KOPT-K1 (cell line): ENCODE results near the gene TTC14.
"Not testable (repeated sequence)": the region's sequence is repeated elsewhere in the genome, so short reads cannot be mapped to it uniquely, and the experiment has no call there.

ENCODE experiments used
- H3K27ac ChIP-seq: fragments of 200-600 bp; sonication (generic); 2 replicates; pipeline ENCODE4 v1.5.1; 2016; ENCODE audit warnings: antibody characterized with exemption, mild to moderate bottlenecking, low read depth, low read length; ENCODE audit not compliant: poor library complexity, severe bottlenecking
- H3K36me3 ChIP-seq: fragments of 200-600 bp; sonication (generic); 2 replicates; pipeline ENCODE4 v1.5.1; 2017; ENCODE audit warnings: antibody characterized with exemption, mild to moderate bottlenecking, low read length, moderate library complexity; ENCODE audit not compliant: insufficient read depth
- H3K9me3 ChIP-seq: fragments of 200-600 bp; sonication (generic); 2 replicates; pipeline ENCODE4 v1.5.1; 2017; ENCODE audit warnings: antibody characterized with exemption, low read length, mild to moderate bottlenecking; ENCODE audit not compliant: insufficient read depth, poor library complexity, severe bottlenecking

Gene TTC14

GRCh38 chr3:180615954-180616353 lies 14.0 kb downstream of the TTC14 start:
- peaks cover 60% of the 10 kb centered on the region for H3K36me3 ChIP-seq

GRCh38 chr3:180617049-180617448 lies 15.1 kb downstream of the TTC14 start:
- H3K9me3 ChIP-seq: no peaks in the 10 kb centered on the region
- H3K27ac ChIP-seq: no peak overlapping the region
- H3K36me3 ChIP-seq: peaks cover 49% of the 10 kb centered on the region

More at GRCh38 chr3:180615954-180616353, 14.0 kb downstream of the TTC14 start:
- Histone ChIP-seq H3K9me3 (no peaks in the 10 kb centered on the region), H3K27ac (no peak overlapping the region)

GRCh38 chr3:180618563-180618962 lies 16.6 kb downstream of the TTC14 start:
- peaks cover 35% of the 10 kb centered on the region for H3K36me3 ChIP-seq
- H3K27ac ChIP-seq, H3K9me3 ChIP-seq: not testable (repeated sequence)

GRCh38 chr3:180619723-180620122 lies 17.8 kb downstream of the TTC14 start:
- no peak overlapping the region for H3K27ac ChIP-seq
- H3K9me3 ChIP-seq: no peaks in the 10 kb centered on the region
- peaks cover 35% of the 10 kb centered on the region for H3K36me3 ChIP-seq

GRCh38 chr3:180624714-180625113 lies 22.8 kb downstream of the TTC14 start:
- peaks cover 30% of the 10 kb centered on the region for H3K36me3 ChIP-seq
- H3K9me3 ChIP-seq: no peaks in the 10 kb centered on the region
- no peak overlapping the region for H3K27ac ChIP-seq

GRCh38 chr3:180626844-180627243 lies 24.9 kb downstream of the TTC14 start:
- Histone ChIP-seq H3K36me3 (peaks cover 30% of the 10 kb centered on the region), H3K9me3 (no peaks in the 10 kb centered on the region), H3K27ac (no peak overlapping the region)

- H3K36me3 ChIP-seq: peaks cover 16% of the 10 kb centered on the region
- H3K27ac ChIP-seq: no peak overlapping the region
- no peaks in the 10 kb centered on the region for H3K9me3 ChIP-seq
These were observed 28.4 kb downstream of the TTC14 start for GRCh38 chr3:180630371-180630770.

GRCh38 chr3:180631317-180631716 lies 29.4 kb downstream of the TTC14 start:
- Histone ChIP-seq H3K36me3 (peaks cover 6% of the 10 kb centered on the region; the same call in 1 of the 2 replicates), H3K27ac (no peak overlapping the region), H3K9me3 (no peaks in the 10 kb centered on the region)

GRCh38 chr3:180633722-180634121 lies 31.8 kb downstream of the TTC14 start:
- Histone ChIP-seq H3K36me3 (no peaks in the 10 kb centered on the region), H3K9me3 (no peaks in the 10 kb centered on the region), H3K27ac (no peak overlapping the region)

- Histone ChIP-seq H3K36me3 (no peaks in the 10 kb centered on the region), H3K9me3 (no peaks in the 10 kb centered on the region)
These were observed 39.0 kb downstream of the TTC14 start for GRCh38 chr3:180640987-180641386.

GRCh38 chr3:180646187-180646790 lies 44.3 kb downstream of the TTC14 start:
- Histone ChIP-seq H3K27ac (no peak overlapping the region), H3K9me3 (no peaks in the 10 kb centered on the region), H3K36me3 (no peaks in the 10 kb centered on the region)

More at GRCh38 chr3:180640987-180641386, 39.0 kb downstream of the TTC14 start:
- H3K27ac ChIP-seq: no peak overlapping the region

- Histone ChIP-seq H3K27ac (no peak overlapping the region), H3K9me3 (no peaks in the 10 kb centered on the region), H3K36me3 (no peaks in the 10 kb centered on the region)
These were observed 54.4 kb downstream of the TTC14 start for GRCh38 chr3:180656406-180656805.

GRCh38 chr3:180657094-180657493 lies 55.1 kb downstream of the TTC14 start:
- H3K9me3 ChIP-seq: no peaks in the 10 kb centered on the region
- H3K36me3 ChIP-seq: no peaks in the 10 kb centered on the region
- H3K27ac ChIP-seq: no peak overlapping the region
